ENCODE results near the gene RPL38.

RPL38 gene

DNA sequence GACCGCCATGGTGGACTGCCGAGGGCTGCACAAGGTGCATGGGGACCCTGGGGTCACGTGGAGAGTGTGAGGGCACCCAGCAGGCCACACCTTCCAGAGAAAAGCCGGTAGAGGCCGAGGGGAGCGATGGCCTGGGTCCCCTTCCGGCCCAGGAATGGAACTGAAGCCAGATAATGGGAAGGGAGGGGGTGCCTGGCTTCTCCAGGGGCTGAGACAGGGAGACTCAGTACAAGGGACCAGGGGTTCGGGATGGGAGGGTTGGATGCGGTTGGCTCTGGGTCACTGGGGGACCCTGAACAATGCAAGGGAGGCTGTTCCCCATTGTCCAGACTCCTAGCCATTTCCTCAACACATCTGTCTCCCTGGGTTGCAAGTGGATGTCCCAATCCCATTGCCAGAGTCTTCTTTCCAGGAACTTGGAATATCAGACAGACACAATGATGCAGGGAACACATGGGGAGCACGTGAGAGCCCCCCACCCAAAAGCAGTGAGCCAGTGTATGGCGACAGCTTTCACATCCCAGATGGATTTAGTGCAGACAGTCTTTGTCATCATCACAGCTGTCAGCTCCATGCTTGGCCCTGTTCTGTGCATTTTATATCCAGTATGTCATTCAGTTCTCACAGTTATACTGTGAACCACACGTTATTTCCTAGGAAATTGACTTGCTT, 47.0 kb downstream of the RPL38 start:
- DNase-seq (ENCODE audit: low spot score) = no peak

DNA sequence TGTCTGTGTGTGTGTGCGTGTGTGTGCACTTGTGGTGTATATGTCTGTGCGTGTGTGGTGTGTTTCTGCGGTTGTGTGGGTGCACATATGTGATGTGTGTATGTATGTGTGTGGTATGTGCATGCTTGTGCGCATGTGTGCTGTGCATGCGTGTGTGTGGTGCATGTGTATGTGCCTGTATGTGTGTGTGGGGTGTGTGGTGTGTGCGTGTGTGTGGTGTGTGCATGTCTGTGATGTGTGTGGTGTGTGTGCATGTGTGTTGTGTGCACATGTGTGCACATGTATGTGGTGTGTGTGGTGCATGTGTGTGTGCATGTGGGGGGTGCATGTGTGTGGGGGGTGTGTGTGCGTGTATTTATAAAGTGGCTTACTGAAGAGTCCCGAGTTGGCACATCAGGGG, 47.6 kb downstream of the RPL38 start:
- no peak for DNase-seq (ENCODE audit: low spot score)

DNA sequence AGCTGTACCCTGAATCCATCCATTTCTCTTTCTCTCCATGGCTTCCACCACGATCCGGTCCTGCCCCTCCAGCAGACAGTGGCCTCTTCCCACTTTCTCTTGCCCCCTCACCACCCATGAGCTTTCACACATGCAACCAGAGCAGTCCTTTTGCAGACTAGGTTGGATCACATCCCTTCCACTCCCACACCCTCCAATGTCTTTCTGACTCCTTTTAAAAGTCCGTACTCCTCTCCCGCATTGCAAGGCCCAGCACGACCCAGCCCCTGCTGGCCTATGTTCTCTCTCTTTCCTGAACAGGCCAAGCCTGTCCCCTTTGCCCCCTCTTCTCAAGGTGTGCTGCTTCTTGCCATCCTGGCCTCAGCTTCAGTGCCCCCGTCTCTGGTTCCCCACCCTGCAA, 48.1 kb downstream of the RPL38 start:
- DNase-seq (ENCODE audit: low spot score) = no peak

DNA sequence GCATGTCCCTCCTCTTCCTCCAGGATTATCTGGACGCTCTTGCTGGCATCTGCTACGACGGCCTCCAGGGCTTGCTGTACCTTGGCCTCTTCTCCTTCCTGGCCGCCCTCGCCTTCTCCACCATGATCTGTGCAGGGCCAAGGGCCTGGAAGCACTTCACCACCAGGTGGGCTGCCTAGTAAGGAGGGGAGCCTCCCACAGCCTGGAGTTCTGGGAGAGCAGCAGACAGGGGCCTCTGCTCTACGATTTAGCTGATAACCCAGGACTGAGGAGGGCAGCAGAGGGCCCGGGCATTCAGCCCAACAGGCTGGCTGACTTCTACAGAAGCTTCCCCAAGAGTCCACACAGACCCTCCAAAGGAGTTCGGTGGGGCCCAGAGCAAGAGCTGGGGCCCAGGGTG, 48.7 kb downstream of the RPL38 start:
- DNase-seq (ENCODE audit: low spot score) = no peak

DNA sequence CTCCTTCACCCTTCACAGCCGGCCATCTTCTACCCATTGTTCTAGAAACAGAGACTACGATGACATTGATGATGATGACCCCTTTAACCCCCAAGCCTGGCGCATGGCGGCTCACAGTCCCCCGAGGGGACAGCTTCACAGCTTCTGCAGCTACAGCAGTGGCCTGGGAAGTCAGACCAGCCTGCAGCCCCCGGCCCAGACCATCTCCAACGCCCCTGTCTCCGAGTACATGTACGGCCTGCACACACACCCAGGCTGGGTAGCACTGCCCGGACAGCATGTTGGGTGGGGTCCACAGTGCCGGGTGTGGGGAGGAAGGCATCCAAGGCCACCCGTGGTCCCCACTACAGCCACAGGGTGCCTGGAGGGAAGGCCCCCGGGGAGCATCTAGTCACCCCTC, 49.6 kb downstream of the RPL38 start:
- DNase-seq (ENCODE audit: low spot score) = no peak

DNA sequence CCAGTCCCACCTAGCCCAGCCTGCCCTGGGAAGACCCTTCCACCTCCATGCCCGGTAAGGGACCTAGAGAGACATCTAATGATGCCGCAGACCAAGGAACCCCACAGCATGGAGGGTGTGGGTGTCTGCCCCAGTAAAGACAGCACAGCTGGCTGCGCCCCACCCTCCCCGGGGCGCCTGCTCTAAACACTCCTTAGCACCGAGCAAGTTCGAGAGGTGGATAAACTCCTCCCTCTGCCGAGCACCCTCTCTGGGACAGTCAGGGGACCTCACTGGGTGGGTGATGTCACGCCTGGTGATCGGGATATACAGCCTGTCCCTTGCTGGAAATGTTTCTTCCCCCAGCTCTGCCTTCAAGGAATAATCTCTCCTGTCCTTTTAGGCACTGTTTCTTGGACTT, 53.8 kb downstream of the RPL38 start:
- DNase-seq (ENCODE audit: low spot score) = no peak

DNA sequence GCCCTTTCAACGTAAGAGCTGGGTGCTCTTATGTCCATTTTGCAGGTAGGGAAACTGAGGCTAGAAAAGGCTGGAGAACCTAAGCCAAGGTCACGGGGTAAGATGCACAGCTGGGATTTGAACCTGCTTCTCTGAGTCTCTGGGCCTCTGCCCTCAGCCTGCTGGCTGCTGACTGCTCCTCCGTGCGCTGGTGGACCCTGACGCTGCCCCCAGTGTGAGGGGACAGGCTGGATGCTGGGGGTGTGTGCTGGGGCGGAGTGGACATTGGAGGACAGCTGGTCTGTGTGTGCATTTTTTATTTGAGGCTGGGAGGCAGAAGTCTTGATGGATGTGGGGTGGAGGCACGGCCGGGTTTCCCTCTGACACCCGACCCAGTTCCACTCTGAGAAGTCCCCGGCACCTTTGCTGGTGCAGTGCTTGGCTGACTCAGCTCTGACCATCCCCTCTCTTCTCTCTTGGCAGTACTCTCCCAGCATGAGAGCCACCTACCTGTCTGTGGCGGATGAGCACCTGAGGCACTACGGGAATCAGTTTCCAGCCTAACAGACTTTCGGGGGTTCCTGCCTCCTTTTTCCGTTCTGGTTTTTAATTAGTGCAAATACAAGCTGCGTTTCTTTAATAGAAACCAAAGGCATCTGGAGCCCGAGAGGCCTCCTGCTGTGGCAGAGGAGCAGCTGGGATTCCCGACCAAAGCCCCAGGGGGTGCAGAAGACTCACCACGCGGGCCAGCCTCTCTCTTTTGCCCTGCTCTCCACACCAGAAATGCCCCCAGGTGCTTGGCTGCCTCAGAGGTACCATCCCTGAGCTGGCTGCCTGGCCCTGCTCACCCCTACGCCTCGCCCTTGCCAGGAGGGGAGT, 56.4 kb downstream of the RPL38 start:
- no peak for DNase-seq (ENCODE audit: low spot score)

All from kidney capillary endothelial cell (primary cell).